ENCODE results near the gene CHIC2.

GRCh38 chr4:54109241-54110018 lies 45.0 kb upstream of the CHIC2 start:
- no peak for TF ChIP-seq POLR2A (IDR thresholded peaks at IDR 0.05; ENCODE audit: low read depth, low read length)
- TF ChIP-seq POLR2AphosphoS5 (IDR thresholded peaks at IDR 0.05; ENCODE audit: low read depth, low read length) = no peak
- no peak for TF ChIP-seq TAF1 (IDR thresholded peaks at IDR 0.05; ENCODE audit: low read depth, low read length)
- no peak for TF ChIP-seq SPI1 (IDR thresholded peaks at IDR 0.05; ENCODE audit: low read depth, low read length)
- TF ChIP-seq PAX5 (IDR thresholded peaks at IDR 0.05; ENCODE audit: insufficient read depth, low read length, severe bottlenecking) = no peak
- TF ChIP-seq POU2F2 (IDR thresholded peaks at IDR 0.05; ENCODE audit: low read depth, low read length) = no peak
